ENCODE results near the gene PLXNA4. TPM values are rescaled to one million over a fixed set of nuclear protein-coding genes. Genes with fewer than 3 reads are reported as not detected.

PLXNA4 gene
- total RNA-seq, 1 experiment from 2014 or later = not detected

DNA sequence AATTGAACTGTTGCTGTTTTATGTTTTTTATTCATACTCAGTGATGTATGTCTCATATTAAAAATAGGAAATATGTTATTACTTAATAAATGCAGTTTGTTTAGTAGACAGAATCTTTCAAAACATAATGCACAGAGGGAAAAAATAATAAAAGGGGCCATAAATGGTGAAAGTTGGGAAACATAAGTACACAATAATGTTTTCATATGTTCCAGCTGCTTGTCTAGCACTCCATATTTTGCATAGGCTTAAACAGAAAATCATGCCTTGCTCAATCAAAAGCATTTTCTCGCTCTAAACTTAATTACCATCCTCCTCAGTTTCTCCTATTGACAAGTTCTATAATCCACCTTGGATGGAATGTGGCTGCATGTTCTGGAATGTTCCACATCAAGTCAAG, 333.2 kb downstream of the PLXNA4 start (continued):
- TF ChIP-seq, protein P1, sequence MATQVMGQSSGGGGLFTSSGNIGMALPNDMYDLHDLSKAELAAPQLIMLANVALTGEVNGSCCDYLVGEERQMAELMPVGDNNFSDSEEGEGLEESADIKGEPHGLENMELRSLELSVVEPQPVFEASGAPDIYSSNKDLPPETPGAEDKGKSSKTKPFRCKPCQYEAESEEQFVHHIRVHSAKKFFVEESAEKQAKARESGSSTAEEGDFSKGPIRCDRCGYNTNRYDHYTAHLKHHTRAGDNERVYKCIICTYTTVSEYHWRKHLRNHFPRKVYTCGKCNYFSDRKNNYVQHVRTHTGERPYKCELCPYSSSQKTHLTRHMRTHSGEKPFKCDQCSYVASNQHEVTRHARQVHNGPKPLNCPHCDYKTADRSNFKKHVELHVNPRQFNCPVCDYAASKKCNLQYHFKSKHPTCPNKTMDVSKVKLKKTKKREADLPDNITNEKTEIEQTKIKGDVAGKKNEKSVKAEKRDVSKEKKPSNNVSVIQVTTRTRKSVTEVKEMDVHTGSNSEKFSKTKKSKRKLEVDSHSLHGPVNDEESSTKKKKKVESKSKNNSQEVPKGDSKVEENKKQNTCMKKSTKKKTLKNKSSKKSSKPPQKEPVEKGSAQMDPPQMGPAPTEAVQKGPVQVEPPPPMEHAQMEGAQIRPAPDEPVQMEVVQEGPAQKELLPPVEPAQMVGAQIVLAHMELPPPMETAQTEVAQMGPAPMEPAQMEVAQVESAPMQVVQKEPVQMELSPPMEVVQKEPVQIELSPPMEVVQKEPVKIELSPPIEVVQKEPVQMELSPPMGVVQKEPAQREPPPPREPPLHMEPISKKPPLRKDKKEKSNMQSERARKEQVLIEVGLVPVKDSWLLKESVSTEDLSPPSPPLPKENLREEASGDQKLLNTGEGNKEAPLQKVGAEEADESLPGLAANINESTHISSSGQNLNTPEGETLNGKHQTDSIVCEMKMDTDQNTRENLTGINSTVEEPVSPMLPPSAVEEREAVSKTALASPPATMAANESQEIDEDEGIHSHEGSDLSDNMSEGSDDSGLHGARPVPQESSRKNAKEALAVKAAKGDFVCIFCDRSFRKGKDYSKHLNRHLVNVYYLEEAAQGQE (IDR thresholded peaks at IDR 0.05; ENCODE audit: low read depth) = no peak
- TF ChIP-seq, protein P2, sequence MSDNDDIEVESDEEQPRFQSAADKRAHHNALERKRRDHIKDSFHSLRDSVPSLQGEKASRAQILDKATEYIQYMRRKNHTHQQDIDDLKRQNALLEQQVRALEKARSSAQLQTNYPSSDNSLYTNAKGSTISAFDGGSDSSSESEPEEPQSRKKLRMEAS (IDR thresholded peaks at IDR 0.05) = no peak
- TF ChIP-seq JUND (IDR thresholded peaks at IDR 0.05) (no peak), POLR2AphosphoS5 (IDR thresholded peaks at IDR 0.05; ENCODE audit: low read depth, low read length) (no peak), CBX3 (IDR thresholded peaks at IDR 0.05; ENCODE audit: low read depth) (no peak), YY1 (IDR thresholded peaks at IDR 0.05; ENCODE audit: extremely low read depth, insufficient replicate concordance, low read depth, low read length) (no peak), EGR1 (IDR thresholded peaks at IDR 0.05; ENCODE audit: low read depth) (no peak)

DNA sequence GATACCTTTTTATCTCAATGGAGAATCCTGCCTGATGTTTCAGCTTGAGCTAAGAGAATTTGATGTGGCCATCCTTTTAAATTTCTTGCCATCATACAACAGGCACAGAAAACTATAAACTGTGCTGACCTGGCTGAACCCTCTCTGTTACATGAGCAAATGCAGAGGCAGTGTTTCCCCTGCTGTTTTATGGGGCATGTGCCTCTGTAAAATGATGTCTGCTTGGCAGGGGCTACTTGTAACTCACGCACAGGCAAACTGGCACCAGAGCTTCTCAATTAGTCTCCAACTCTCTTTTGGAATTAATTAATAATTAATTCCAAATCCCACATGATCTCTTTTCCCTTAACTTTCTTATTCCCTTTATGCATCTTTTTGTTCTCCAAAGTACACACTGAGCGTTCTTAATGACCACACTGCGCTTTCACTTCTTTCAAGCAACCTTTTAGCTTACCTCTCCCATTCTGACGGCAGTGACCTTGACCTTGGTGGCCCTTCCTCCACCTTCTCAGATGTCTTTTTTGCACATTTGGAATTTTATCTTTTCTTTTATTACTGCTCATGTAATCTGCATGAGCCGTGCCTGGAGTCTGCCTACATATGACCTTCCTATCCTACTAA, 334.0 kb downstream of the PLXNA4 start:
- Histone ChIP-seq H3K4me1 (ENCODE audit: control insufficient read depth in 1 of 2, insufficient read depth in 2 of 2, low read length in 2 of 2) (no peaks in the 10 kb centered on the region), H2AFZ (ENCODE audit: low read depth, low read length, poor library complexity, severe bottlenecking) (no peak overlapping the region), H3K27ac (ENCODE audit: low read depth, low read length) (no peak overlapping the region), H4K20me1 (ENCODE audit: insufficient read depth) (no peaks in the 10 kb centered on the region), H3K36me3 (ENCODE audit: control insufficient read depth in 1 of 2, insufficient read depth in 2 of 2, low read length in 2 of 2) (no peaks in the 10 kb centered on the region), H3K9ac (ENCODE audit: low read length) (no peak overlapping the region), H3K9me3 (ENCODE audit: control insufficient read depth in 1 of 2, insufficient read depth in 1 of 2, low read depth in 1 of 2, low read length in 2 of 2) (no peaks in the 10 kb centered on the region), H3K4me3 (replicated peaks in 1 of 2; ENCODE audit: low read depth in 1 of 2, low read length in 2 of 2) (no peak overlapping the region), H3K9me2 (ENCODE audit: insufficient read depth) (no peaks in the 10 kb centered on the region), H3K4me2 (ENCODE audit: low read length) (no peak overlapping the region), H3K27me3 (ENCODE audit: insufficient read depth, low read length) (peaks cover 41% of the 10 kb centered on the region), H3K79me2 (ENCODE audit: insufficient read depth, low read length) (no peaks in the 10 kb centered on the region)
- intact Hi-C loops (cut with micrococcal nuclease) = no loop called here
- BruUV-seq (replicated peaks) = no TSS peak
- CTCF ChIA-PET = no interaction called here
- DNase-seq (ENCODE audit: low read depth, low spot score) (no peak), ATAC-seq (no peak)
- RAD21 ChIA-PET (ENCODE audit: low non-redundant PET in 1 of 2, low total read pairs in 2 of 2, uncharacterized antibody in 2 of 2, unreplicated experiment in 2 of 2) = no interaction called here
- TF ChIP-seq, protein P2 (IDR thresholded peaks at IDR 0.05) = no peak
- TF ChIP-seq, protein P3, sequence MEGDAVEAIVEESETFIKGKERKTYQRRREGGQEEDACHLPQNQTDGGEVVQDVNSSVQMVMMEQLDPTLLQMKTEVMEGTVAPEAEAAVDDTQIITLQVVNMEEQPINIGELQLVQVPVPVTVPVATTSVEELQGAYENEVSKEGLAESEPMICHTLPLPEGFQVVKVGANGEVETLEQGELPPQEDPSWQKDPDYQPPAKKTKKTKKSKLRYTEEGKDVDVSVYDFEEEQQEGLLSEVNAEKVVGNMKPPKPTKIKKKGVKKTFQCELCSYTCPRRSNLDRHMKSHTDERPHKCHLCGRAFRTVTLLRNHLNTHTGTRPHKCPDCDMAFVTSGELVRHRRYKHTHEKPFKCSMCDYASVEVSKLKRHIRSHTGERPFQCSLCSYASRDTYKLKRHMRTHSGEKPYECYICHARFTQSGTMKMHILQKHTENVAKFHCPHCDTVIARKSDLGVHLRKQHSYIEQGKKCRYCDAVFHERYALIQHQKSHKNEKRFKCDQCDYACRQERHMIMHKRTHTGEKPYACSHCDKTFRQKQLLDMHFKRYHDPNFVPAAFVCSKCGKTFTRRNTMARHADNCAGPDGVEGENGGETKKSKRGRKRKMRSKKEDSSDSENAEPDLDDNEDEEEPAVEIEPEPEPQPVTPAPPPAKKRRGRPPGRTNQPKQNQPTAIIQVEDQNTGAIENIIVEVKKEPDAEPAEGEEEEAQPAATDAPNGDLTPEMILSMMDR (IDR thresholded peaks at IDR 0.05 in 2 of 3, conservative IDR thresholded peaks at IDR 0.05 in 1 of 3; ENCODE audit: borderline replicate concordance in 1 of 3, insufficient read depth in 1 of 3, low read depth in 2 of 3, low read length in 2 of 3) = no peak
- TF ChIP-seq POLR2AphosphoS5 (IDR thresholded peaks at IDR 0.05; ENCODE audit: low read depth, low read length) (no peak), TCF7L2 (IDR thresholded peaks at IDR 0.05; ENCODE audit: borderline replicate concordance, extremely low read depth, insufficient read depth, insufficient read length) (no peak), EGR1 (IDR thresholded peaks at IDR 0.05; ENCODE audit: low read depth) (no peak), YY1 (IDR thresholded peaks at IDR 0.05; ENCODE audit: extremely low read depth, insufficient replicate concordance, low read depth, low read length) (no peak), POLR2A (IDR thresholded peaks at IDR 0.05; ENCODE audit: borderline replicate concordance, extremely low read depth, insufficient read depth, insufficient read length) (no peak)
- POLR2A ChIA-PET = no interaction called here
